Gastrocnemius medialis (tissue), 4 donors: ENCODE results near the gene DCTN1. TPM values are rescaled to one million over a fixed set of nuclear protein-coding genes. Genes with fewer than 3 reads are reported as not detected.

ENCODE experiments used
- ATAC-seq, 2 donors: fragments of 150-250 bp; one replicate each; pipeline ENCODE4 v1.9.1; 2016
- DNase-seq, 2 donors: peaks; one replicate each; pipeline ENCODE4 v3.0.0-alpha.2; 2019
- H3K27ac ChIP-seq, 4 donors: fragments of 200-600 bp; sonication (generic); 1 replicate in 1 of 4; 2 replicates in 3 of 4; pipeline ENCODE4 v1.5.1; 2016 to 2018; ENCODE audit warnings: mild to moderate bottlenecking in 2 of 4, moderate library complexity in 1 of 4
- H3K27me3 ChIP-seq, 3 donors: fragments of 200-600 bp; sonication (generic) in 2 of 3; 1 replicate in 1 of 3; 2 replicates in 2 of 3; pipeline versions ENCODE4 v1.5.1 to v1.6.0; 2016 to 2019; ENCODE audit warnings: mild to moderate bottlenecking in 1 of 3, moderate library complexity in 1 of 3
- H3K36me3 ChIP-seq, 2 donors: fragments of 200-600 bp; sonication (generic) in 1 of 2; one replicate each; pipeline ENCODE4 v1.5.1; 2017 to 2018
- H3K4me1 ChIP-seq, 2 donors: fragments of 200-600 bp; sonication (generic) in 1 of 2; one replicate each; pipeline ENCODE4 v1.5.1; 2016 to 2017; ENCODE audit warnings: mild to moderate bottlenecking in 2 of 2
- H3K4me3 ChIP-seq, 4 donors: fragments of 200-600 bp; sonication (generic) in 3 of 4; 1 replicate in 1 of 4; 2 replicates in 3 of 4; pipeline ENCODE4 v1.5.1; 2016 to 2019; ENCODE audit warnings: mild to moderate bottlenecking in 2 of 4
- H3K9me3 ChIP-seq, 3 donors: fragments of 200-600 bp; sonication (generic) in 2 of 3; 1 replicate in 1 of 3; 2 replicates in 2 of 3; pipeline ENCODE4 v1.5.1; 2016 to 2019
- POLR2A ChIP-seq, 2 donors: fragments of 450-650 bp; IDR thresholded peaks; one replicate each; pipeline ENCODE4 v1.6.1; 2017; ENCODE audit warnings: antibody characterized with exemption in 2 of 2, mild to moderate bottlenecking in 2 of 2, moderate library complexity in 2 of 2
- in situ Hi-C, 4 donors: fragments of 200-750 bp; cut with MboI; loops; one replicate each; pipeline versions ENCODE4 v1.15.0 to v1.8.0; 2017; ENCODE audit warnings: low sequenced_read_pairs in 4 of 4
- intact Hi-C: fragments of 100-400 bp; cut with DNase I; formaldehyde crosslinking; loops from one replicate; pipeline ENCODE4 v1.15.1; 2023; ENCODE audit warnings: low total_unique reads
- total RNA-seq, 4 donors: library from RNA; depleted of rRNA; stranded (reverse); fragments of >200 nt; gene quantifications; one replicate each; pipeline versions ENCODE4 v1.1.0 to v1.2.3, GENCODE V29; 2016
- TF ChIP-seq, protein P1 (sequence below), 5 experiments: fragments of 450-650 bp in 3 of 5; fragments of 200-600 bp in 2 of 5; sonication (generic) in 2 of 5; IDR thresholded peaks in 4 of 5; conservative IDR thresholded peaks in 1 of 5; 1 replicate in 4 of 5; 2 replicates in 1 of 5; pipeline ENCODE4 v1.5.1; 2016 to 2019; ENCODE audit warnings: antibody characterized with exemption in 5 of 5, mild to moderate bottlenecking in 3 of 5, moderate library complexity in 3 of 5

Gene DCTN1
- total RNA-seq, 4 donors from 2014 or later = 89.8 to 127 (median 103) TPM

GRCh38 chr2:74425523-74425922 is 45.4 kb upstream of the DCTN1 start:
- Histone ChIP-seq H3K4me3 (no peak overlapping the region), H3K27ac (no peak overlapping the region), H3K9me3 (no peaks in the 10 kb centered on the region), H3K4me1 (peaks cover 5 to 9% of the 10 kb centered on the region in 2 donors), H3K27me3 (peaks cover 14 to 29% (median 24%) of the 10 kb centered on the region in 3 donors), H3K36me3 (peaks cover 0 to 17% of the 10 kb centered on the region in 2 donors)
- no peak for DNase-seq
- ATAC-seq = no peak
- in situ Hi-C loops = no loop called here
- intact Hi-C loops = no loop called here
- TF ChIP-seq, protein P1, sequence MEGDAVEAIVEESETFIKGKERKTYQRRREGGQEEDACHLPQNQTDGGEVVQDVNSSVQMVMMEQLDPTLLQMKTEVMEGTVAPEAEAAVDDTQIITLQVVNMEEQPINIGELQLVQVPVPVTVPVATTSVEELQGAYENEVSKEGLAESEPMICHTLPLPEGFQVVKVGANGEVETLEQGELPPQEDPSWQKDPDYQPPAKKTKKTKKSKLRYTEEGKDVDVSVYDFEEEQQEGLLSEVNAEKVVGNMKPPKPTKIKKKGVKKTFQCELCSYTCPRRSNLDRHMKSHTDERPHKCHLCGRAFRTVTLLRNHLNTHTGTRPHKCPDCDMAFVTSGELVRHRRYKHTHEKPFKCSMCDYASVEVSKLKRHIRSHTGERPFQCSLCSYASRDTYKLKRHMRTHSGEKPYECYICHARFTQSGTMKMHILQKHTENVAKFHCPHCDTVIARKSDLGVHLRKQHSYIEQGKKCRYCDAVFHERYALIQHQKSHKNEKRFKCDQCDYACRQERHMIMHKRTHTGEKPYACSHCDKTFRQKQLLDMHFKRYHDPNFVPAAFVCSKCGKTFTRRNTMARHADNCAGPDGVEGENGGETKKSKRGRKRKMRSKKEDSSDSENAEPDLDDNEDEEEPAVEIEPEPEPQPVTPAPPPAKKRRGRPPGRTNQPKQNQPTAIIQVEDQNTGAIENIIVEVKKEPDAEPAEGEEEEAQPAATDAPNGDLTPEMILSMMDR (IDR thresholded peaks at IDR 0.05 in 4 of 5, conservative IDR thresholded peaks at IDR 0.05 in 1 of 5) = no peak
- TF ChIP-seq POLR2A (IDR thresholded peaks at IDR 0.05) = no peak

DNA sequence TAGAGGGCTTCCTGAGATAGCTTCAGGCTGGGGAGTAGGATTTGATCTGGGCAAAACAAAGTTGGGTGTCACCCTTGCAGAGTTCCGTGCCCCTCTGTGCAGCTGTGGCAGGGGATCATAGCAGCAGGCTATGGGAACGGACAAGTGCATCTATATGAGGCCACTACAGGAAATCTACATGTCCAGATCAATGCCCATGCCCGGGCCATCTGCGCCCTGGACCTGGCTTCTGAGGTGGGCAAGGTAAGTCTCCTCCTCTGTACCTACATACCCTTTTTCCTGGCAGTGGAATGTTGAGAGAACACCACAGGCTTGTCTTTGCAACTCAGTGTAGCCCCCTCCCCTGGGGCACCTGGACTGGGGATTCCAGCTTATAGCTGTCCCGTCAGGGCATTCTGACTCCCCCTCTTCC is 44.9 kb upstream of the DCTN1 start:
- Histone ChIP-seq H3K36me3 (peaks cover 0 to 17% of the 10 kb centered on the region in 2 donors), H3K27me3 (peaks cover 17 to 33% (median 24%) of the 10 kb centered on the region in 3 donors), H3K9me3 (no peaks in the 10 kb centered on the region), H3K4me3 (no peak overlapping the region), H3K27ac (no peak overlapping the region), H3K4me1 (peaks cover 5 to 9% of the 10 kb centered on the region in 2 donors)
- in situ Hi-C loops (no loop called here), intact Hi-C loops (no loop called here)
- no peak for DNase-seq
- no peak for TF ChIP-seq POLR2A (IDR thresholded peaks at IDR 0.05)
- TF ChIP-seq, protein P1 (IDR thresholded peaks at IDR 0.05 in 4 of 5, conservative IDR thresholded peaks at IDR 0.05 in 1 of 5) = no peak
- no peak for ATAC-seq

- no peak for TF ChIP-seq POLR2A (IDR thresholded peaks at IDR 0.05)
- TF ChIP-seq, protein P1 (IDR thresholded peaks at IDR 0.05 in 4 of 5, conservative IDR thresholded peaks at IDR 0.05 in 1 of 5) = no peak
- Histone ChIP-seq H3K27ac (no peak overlapping the region), H3K27me3 (peaks cover 17 to 33% (median 24%) of the 10 kb centered on the region in 3 donors), H3K9me3 (no peaks in the 10 kb centered on the region), H3K4me3 (no peak overlapping the region), H3K4me1 (peaks cover 5 to 9% of the 10 kb centered on the region in 2 donors), H3K36me3 (peaks cover 0 to 11% of the 10 kb centered on the region in 2 donors)
- intact Hi-C loops (no loop called here), in situ Hi-C loops (no loop called here)
- no peak for DNase-seq
- ATAC-seq = no peak
Observed at GRCh38 chr2:74424139-74424992, 44.3 kb upstream of the DCTN1 start.

GRCh38 chr2:74423231-74424095 is 43.4 kb upstream of the DCTN1 start:
- H3K9me3 ChIP-seq = no peaks in the 10 kb centered on the region
- no peak for TF ChIP-seq POLR2A (IDR thresholded peaks at IDR 0.05)
- TF ChIP-seq, protein P1 (IDR thresholded peaks at IDR 0.05 in 4 of 5, conservative IDR thresholded peaks at IDR 0.05 in 1 of 5) = no peak
- H3K36me3 ChIP-seq = peaks cover 0 to 2% of the 10 kb centered on the region in 2 donors
- H3K4me3 ChIP-seq = no peak overlapping the region
- peaks cover 17 to 33% (median 24%) of the 10 kb centered on the region in 3 donors for H3K27me3 ChIP-seq
- H3K27ac ChIP-seq = no peak overlapping the region
- peaks cover 5 to 9% of the 10 kb centered on the region in 2 donors for H3K4me1 ChIP-seq
- DNase-seq (no peak), ATAC-seq (no peak)
- intact Hi-C loops = no loop called here
- in situ Hi-C loops = no loop called here
